Ascending aorta (tissue), 2 donors: ENCODE data around the gene ALG3. TPM values are rescaled to one million over a fixed set of nuclear protein-coding genes. Genes with fewer than 3 reads are reported as not detected.

Experiments
- DNase-seq, 2 donors: peaks; one replicate each; pipeline ENCODE4 v3.0.0-alpha.2; 2019; ENCODE audit warnings: low spot score in 2 of 2
- H3K27ac ChIP-seq, 2 donors: fragments of 200-600 bp; sonication (generic); one replicate each; pipeline ENCODE4 v1.5.1; 2016 to 2017; ENCODE audit warnings: mild to moderate bottlenecking in 1 of 2
- H3K27me3 ChIP-seq: fragments of 200-600 bp; sonication (generic); one replicate; pipeline ENCODE4 v1.5.1; 2017
- H3K36me3 ChIP-seq, 2 donors: fragments of 200-600 bp; sonication (generic); one replicate each; pipeline ENCODE4 v1.5.1; 2016
- H3K4me1 ChIP-seq, 2 donors: fragments of 200-600 bp; sonication (generic); one replicate each; pipeline ENCODE4 v1.5.1; 2016 to 2017; ENCODE audit warnings: mild to moderate bottlenecking in 1 of 2
- H3K4me3 ChIP-seq, 2 donors: fragments of 200-600 bp; sonication (generic); one replicate each; pipeline ENCODE4 v1.5.1; 2016 to 2017; ENCODE audit warnings: mild to moderate bottlenecking in 1 of 2
- H3K9me3 ChIP-seq, 2 donors: fragments of 200-600 bp; sonication (generic); one replicate each; pipeline ENCODE4 v1.5.1; 2016
- intact Hi-C: fragments of 100-400 bp; cut with DNase I; formaldehyde crosslinking; loops from one replicate; pipeline ENCODE4 v1.15.1; 2023
- total RNA-seq: library from RNA; depleted of rRNA; stranded (reverse); fragments of >200 nt; gene quantifications from one replicate; pipeline ENCODE4 v1.1.0, GENCODE V29; 2016
- TF ChIP-seq, protein P1 (sequence below), 3 experiments: fragments of 200-600 bp in 2 of 3; fragments of 450-650 bp in 1 of 3; sonication (generic) in 2 of 3; IDR thresholded peaks; one replicate each; pipeline ENCODE4 v1.5.1; 2016 to 2019; ENCODE audit warnings: antibody characterized with exemption in 3 of 3, mild to moderate bottlenecking in 1 of 3, moderate library complexity in 1 of 3

The ALG3 gene
- total RNA-seq, 1 donor from 2014 or later: 167 TPM

GRCh38 chr3:184209146-184209923 lies 39.4 kb downstream of the ALG3 start:
- no peaks in the 10 kb centered on the region for H3K4me1 ChIP-seq
- no peak overlapping the region for H3K27ac ChIP-seq
- no peak overlapping the region for H3K4me3 ChIP-seq

DNA sequence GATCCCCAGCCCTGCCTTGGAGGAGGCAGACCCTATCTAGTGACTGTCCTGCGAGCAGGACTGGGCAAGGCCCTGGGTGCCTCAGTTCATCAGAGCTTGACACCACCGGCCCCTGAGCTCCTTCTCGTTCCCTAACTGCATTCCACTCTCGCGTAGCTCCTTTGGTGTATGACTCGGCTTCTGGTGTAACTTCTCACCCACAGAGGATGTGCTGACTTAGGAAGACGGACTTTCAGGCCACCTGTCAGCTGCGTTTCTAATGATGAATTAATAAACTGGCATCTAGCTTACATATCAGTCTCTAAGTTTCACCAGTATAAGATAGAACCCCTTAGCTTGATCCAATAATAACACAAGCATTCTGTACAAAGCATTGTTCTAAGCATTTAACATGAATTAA lies 45.2 kb downstream of the ALG3 start:
- no peak overlapping the region for H3K4me3 ChIP-seq
- H3K27ac ChIP-seq: no peak overlapping the region
- DNase-seq: no peak
- no peaks in the 10 kb centered on the region for H3K4me1 ChIP-seq
- no peaks in the 10 kb centered on the region for H3K36me3 ChIP-seq
- TF ChIP-seq, protein P1, sequence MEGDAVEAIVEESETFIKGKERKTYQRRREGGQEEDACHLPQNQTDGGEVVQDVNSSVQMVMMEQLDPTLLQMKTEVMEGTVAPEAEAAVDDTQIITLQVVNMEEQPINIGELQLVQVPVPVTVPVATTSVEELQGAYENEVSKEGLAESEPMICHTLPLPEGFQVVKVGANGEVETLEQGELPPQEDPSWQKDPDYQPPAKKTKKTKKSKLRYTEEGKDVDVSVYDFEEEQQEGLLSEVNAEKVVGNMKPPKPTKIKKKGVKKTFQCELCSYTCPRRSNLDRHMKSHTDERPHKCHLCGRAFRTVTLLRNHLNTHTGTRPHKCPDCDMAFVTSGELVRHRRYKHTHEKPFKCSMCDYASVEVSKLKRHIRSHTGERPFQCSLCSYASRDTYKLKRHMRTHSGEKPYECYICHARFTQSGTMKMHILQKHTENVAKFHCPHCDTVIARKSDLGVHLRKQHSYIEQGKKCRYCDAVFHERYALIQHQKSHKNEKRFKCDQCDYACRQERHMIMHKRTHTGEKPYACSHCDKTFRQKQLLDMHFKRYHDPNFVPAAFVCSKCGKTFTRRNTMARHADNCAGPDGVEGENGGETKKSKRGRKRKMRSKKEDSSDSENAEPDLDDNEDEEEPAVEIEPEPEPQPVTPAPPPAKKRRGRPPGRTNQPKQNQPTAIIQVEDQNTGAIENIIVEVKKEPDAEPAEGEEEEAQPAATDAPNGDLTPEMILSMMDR (IDR thresholded peaks at IDR 0.05): no peak
- intact Hi-C loops: no loop called here
- no peaks in the 10 kb centered on the region for H3K27me3 ChIP-seq
- H3K9me3 ChIP-seq: no peaks in the 10 kb centered on the region

More at GRCh38 chr3:184209146-184209923, 39.4 kb downstream of the ALG3 start:
- TF ChIP-seq, protein P1 (IDR thresholded peaks at IDR 0.05): no peak
- intact Hi-C loops: no loop called here
- DNase-seq: no peak
- Histone ChIP-seq H3K27me3 (no peaks in the 10 kb centered on the region), H3K36me3 (no peaks in the 10 kb centered on the region), H3K9me3 (no peaks in the 10 kb centered on the region)

GRCh38 chr3:184200825-184201224 lies 47.9 kb downstream of the ALG3 start:
- Histone ChIP-seq H3K4me1 (no peaks in the 10 kb centered on the region), H3K27me3 (no peaks in the 10 kb centered on the region), H3K9me3 (no peaks in the 10 kb centered on the region), H3K36me3 (peaks cover 5% of the 10 kb centered on the region in 2 donors), H3K27ac (no peak overlapping the region), H3K4me3 (no peak overlapping the region)
- intact Hi-C loops: no loop called here
- DNase-seq: no peak
- TF ChIP-seq, protein P1 (IDR thresholded peaks at IDR 0.05): no peak

GRCh38 chr3:184198509-184198908 lies 50.3 kb downstream of the ALG3 start:
- Histone ChIP-seq H3K9me3 (no peaks in the 10 kb centered on the region), H3K36me3 (peaks cover 24 to 28% of the 10 kb centered on the region in 2 donors), H3K4me1 (no peaks in the 10 kb centered on the region), H3K4me3 (no peak overlapping the region), H3K27ac (no peak overlapping the region), H3K27me3 (no peaks in the 10 kb centered on the region)
- no peak for DNase-seq
- TF ChIP-seq, protein P1 (IDR thresholded peaks at IDR 0.05): no peak
- intact Hi-C loops: no loop called here

- no peak for DNase-seq
- H3K27me3 ChIP-seq: no peaks in the 10 kb centered on the region
- TF ChIP-seq, protein P1 (IDR thresholded peaks at IDR 0.05): no peak
- H3K27ac ChIP-seq: no peak overlapping the region
- intact Hi-C loops: no loop called here
- H3K9me3 ChIP-seq: no peaks in the 10 kb centered on the region
- H3K4me3 ChIP-seq: no peak overlapping the region
- peaks cover 44 to 48% of the 10 kb centered on the region in 2 donors for H3K36me3 ChIP-seq
- H3K4me1 ChIP-seq: no peaks in the 10 kb centered on the region
Observed at GRCh38 chr3:184196536-184196935, 52.2 kb downstream of the ALG3 start.
